GM21619 (cell line): ENCODE data around the gene OR10G4.
"Not testable (repeated sequence)": the region's sequence is repeated elsewhere in the genome, so short reads cannot be mapped to it uniquely, and the experiment has no call there.

Experiments used
- ATAC-seq: cut with Tn5 transposase; IDR thresholded peaks from one replicate; pipeline ENCODE4 v1.9.1; 2021; ENCODE audit not compliant: unreplicated experiment

The OR10G4 gene, protein sequence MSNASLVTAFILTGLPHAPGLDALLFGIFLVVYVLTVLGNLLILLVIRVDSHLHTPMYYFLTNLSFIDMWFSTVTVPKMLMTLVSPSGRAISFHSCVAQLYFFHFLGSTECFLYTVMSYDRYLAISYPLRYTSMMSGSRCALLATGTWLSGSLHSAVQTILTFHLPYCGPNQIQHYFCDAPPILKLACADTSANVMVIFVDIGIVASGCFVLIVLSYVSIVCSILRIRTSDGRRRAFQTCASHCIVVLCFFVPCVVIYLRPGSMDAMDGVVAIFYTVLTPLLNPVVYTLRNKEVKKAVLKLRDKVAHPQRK

DNA sequence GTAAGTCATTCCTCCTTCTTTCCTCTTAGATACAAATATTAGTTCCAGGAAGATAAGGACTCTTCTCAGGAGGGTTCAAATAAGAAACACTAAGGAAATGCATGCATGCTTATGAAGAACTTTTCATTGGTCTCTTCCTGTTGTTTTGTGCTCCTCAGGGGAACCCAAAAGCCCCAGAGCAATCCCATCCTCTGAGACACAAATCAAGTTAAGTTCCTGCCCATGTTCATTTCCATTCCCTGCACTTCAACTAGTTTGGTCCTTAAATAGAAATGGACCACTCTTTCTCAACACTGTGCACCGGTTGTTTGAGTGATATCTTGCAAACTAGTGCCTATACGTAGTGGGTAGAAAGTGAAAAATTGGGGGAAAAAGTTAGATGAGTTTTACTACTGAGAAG is at the start of gene OR10G4:
TSS of gene OR10G4 (plus strand) at position 301 of the 400 bp plus-strand sequence. CDS start 2,578 bp downstream, outside the sequence.
- no peak for ATAC-seq

DNA sequence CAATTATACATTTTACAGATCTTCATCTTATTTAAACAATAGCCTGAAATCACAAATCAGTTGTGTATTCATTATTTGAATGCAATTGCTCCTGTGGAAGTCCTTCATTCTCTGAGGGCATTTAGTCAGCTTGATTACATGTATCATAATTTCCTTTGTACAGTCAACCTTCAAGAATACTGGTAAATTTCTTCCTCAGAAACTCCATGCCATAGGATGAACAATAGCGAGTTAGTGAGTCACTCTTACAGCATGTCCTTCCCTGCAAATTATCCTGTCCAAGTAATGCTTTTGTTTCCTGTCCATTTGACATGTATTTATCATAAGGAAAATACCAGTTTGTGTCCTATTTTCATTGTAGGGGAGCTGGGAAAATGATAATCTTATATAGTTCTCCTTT is 39.0 kb upstream of the OR10G4 start:
- no peak for ATAC-seq

DNA sequence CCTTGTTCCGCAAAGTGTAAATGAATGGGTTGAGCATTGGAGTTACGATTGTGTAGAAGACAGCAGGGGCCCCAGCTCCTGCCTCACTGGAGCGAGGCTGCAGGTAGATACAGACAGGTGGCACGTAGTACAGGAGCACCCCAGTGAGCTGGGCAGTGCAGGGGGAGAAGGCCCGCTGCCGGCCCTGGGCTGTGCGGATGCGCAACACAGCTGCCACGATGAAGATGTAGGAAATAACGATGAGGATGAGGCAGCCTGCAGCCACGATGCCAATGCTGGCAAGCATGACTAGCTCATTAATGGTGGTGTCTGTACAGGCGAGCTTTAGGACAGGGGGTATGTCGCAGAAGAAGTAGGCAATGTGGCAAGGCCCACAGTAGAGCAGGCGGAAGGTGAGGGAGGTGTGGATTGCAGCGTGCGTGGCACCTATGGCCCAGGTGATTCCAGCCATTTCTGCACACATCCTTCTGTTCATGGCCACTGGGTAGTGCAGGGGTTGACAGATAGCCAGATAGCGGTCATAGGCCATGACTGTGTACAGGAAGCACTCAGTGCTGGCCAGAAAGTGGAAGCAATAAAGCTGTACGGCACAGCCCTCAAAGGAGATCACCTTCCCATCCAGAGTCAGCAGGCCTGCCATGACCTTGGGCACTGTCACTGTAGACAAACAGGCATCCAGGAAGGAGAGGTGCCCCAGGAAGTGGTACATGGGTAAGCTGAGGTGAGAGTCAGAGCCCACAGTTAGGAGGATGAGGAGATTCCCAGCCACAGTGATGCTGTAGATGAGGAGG is 35.8 kb upstream of the OR10G4 start:
- no peak for ATAC-seq

DNA sequence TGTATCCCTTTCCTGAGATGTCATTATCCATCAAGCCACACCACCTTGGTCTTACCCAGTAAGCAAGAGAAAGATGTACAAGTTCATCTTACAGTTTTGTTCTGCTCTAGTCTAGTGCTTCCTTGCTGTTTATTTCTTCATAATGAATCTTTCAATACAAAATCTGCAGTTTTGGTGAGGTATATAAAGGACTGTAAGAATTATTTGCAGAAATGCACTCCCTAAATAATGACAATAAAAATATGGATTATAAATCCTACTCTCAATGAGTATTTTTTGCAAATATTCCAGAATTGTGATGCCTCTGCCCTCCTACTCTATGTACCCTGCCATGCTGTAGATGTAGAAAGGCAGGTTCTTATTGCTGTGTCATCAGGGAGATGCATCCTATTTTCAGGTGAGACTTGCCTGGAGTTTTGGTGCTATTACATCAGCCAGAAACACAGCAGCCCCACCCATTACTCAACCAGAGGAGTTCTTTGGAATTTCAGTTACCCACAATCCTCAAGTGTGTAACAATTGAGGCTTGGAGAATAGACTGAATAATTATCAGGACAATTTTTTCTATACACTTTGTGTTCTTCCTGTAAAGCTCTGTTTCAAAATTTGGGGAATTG is 35.0 kb upstream of the OR10G4 start, which contains the start of gene OR10S1:
TSS of gene OR10S1 (minus strand) at position 51 of the 617 bp plus-strand sequence. CDS start 117 bp downstream, outside the sequence.
- no peak for ATAC-seq

DNA sequence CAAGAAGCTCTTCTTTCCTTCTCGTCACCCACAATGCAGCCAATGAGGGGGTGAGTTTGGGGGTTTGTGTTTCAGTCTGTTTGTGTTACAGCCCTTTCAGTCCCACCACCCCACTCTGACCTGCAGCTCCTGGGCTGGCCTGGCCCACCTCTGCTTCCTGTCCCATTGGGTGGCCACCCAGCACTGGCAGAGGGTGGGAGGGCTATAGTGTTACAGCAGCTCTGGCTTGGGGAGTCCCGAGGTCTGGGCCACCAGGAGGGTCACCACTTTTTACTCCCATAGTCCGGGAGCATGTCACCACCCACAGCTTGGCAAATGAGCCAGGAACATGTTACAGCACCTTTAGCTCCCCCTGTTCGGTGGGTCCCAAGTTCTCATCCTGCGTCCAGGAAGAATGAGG is 33.5 kb upstream of the OR10G4 start:
- ATAC-seq: no peak

DNA sequence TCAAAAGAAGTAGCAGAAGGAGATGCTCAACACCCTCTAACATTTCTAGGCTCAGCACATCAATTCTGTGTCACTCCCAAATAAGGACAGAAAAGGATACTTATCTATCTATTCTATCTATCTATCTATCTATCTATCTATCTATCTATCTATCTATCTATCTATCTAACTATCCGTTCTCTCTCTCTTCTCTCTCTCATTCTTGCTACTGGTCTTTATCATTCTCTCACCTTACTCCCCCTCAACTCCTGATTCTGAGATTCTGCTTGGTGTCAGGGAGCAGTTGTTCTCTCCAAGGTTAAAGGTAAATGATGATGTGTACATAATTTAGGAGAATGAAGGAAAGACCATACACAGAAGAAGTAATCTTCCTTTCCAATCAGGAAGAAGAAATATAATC is 17.7 kb upstream of the OR10G4 start, which contains the start of gene OR10G6:
TSS of gene OR10G6 (minus strand) at position 43 of the 400 bp plus-strand sequence. CDS start at position 43, 0 bp downstream.
- ATAC-seq: no peak

DNA sequence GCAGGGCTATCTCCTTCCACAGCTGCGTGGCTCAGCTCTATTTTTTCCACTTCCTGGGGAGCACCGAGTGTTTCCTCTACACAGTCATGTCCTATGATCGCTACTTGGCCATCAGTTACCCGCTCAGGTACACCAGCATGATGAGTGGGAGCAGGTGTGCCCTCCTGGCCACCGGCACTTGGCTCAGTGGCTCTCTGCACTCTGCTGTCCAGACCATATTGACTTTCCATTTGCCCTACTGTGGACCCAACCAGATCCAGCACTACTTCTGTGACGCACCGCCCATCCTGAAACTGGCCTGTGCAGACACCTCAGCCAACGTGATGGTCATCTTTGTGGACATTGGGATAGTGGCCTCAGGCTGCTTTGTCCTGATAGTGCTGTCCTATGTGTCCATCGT is 3.0 kb downstream of the OR10G4 start:
- not testable (repeated sequence) for ATAC-seq

DNA sequence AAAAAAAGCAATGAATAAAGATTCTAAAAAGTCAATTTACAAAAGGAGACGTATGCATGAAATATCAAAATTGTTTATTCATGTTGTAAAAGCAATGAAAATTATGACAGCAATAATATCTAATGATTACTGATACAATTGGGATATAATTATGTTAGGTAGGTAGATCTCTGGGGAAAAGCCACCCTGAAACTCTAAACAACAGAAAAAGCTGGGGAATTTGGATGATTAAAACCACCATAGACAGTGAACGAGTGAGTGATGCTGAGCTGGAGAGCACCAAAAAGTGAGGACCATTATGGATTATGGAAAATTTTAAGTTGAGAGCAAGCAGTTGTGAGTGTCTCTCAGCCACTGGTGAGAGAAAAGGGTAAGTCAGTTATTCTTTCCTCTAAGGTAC is 13.7 kb downstream of the OR10G4 start, which contains the start of gene OR10G8:
TSS of gene OR10G8 (plus strand) at position 301 of the 400 bp plus-strand sequence. CDS start 2,825 bp downstream, outside the sequence.
- ATAC-seq: no peak

DNA sequence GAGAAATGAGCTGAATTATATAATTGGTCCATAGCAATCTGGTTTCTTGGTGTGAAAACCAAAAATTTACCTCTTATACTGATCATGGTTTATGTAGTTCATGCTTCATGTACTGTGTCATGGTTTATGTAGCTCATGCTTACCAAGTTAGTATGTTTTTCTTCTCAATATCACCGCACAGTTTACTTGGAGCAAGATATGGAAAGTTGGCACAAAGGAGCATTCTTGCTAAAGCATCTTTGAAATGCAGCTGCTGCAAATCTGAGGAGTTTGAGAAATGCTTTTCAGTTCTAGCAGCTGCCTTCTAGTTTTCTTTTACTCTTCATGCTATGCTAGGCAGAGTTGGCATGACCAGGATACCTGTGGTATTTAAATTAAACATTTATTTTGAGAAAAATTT is 23.9 kb downstream of the OR10G4 start:
- ATAC-seq: no peak

DNA sequence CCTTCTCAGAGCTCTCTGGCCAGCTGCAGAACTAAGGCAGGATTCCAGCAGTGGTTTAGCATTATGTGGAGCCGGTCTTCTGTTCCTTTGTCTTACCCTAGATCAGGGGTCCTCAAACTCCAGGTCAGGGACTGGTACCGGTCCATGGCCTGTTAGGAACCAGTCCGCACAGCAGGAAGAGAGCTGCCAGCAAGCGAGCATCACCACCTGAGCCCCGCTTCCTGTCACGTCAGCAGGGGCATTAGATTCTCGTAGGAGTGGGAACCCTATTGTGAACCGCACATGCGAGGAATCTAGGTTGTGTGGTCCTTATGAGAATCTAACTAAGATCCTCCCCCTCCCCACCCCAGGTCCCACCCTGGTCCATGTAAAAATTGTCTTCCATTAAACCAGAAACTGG is 26.8 kb downstream of the OR10G4 start:
- ATAC-seq: no peak

DNA sequence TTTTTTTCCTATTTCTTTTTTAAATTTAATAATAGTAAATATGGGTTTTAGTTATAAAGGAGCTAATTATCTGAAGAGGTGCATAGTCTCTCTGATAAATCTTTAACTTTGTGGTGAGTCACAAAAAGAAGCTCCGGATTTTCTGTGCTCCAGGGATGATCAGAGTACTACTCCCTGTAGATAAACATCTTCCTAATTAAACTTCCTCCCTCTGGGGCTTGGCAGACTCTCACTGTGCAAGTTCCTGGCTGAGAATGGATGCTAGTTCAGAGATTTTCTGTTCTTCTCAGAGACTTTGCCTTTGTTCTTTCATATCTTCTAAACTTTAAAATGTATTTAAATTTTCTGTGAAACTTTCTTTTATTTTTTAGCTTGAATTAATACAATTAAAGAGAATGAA is 28.5 kb downstream of the OR10G4 start, which contains the start of gene OR10G7:
TSS of gene OR10G7 (minus strand) at position 72 of the 400 bp plus-strand sequence. CDS start 2,324 bp downstream, outside the sequence.
- no peak for ATAC-seq

DNA sequence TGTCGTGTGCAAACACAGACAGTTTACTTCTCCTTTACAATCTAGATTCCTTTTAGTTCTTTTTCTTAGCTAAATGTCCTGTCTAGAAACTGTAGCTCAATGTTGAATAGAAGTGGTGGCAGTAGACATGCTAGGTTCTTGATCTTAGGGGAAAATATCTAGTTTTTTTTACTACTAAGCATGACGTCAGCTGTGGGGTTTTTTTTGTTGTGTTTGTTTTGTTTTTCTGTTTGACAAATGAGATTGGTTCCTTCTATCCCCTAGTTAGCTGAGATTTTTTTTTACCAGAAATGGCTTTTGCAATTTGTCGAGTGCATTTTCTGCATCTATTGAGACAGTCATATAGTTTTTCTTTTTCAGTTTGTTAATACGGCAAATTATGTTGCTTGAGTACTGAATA is 30.6 kb downstream of the OR10G4 start:
- no peak for ATAC-seq

DNA sequence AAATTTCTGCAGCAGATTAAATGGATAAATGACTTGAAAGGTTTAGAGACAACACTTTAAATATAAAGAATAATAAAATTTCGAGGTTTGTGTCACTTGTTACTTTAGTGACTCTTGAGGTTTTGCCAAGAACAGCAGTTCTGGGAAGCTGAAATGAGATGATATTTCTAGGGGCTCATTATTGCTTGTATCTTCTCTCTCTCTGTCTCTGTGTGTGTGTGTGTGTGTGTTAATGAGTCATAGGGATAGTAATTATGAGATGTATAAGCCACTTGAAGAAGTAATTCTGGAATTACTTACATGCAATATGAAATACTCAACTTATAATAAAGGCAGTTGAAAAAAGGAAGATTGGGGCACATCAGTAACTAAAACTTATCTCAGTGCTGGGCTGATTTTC is 38.0 kb downstream of the OR10G4 start:
- ATAC-seq: no peak

DNA sequence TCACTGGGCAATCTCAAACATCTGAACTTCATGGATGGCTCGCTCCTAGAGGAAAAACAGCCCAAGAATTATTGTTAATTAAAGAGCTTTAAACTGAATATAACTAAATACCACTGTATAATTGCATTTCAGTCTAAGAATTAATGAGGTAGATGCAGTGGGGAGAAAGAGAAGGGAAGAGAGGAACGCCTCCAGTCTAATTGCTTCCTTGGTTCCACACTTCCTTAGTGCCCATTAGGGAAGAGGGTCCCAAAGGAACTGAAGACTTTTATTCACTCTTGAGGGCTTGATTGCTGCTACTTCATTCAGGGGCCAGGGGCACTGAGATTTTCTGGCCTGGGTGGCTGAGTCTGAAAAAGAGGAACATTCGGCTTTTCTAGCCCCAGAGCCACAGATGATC is 40.2 kb downstream of the OR10G4 start:
- no peak for ATAC-seq
